Ovary (tissue), 9 donors: Measurements from ENCODE around the gene ASIC2. TPM values are rescaled to one million over a fixed set of nuclear protein-coding genes. Genes with fewer than 3 reads are reported as not detected.

ENCODE experiments used
- DNase-seq, 5 donors: peaks; one replicate each; pipeline ENCODE4 v3.0.0-alpha.2; 2019 to 2020
- H3K27ac ChIP-seq, 2 donors: fragments of 200-600 bp; one replicate each; pipeline versions ENCODE4 v1.5.1 to v1.8.0; 2019 to 2022
- H3K27me3 ChIP-seq: fragments of 200-600 bp; one replicate; pipeline ENCODE4 v1.8.0; 2022
- H3K36me3 ChIP-seq: fragments of 200-600 bp; sonication (generic); one replicate; pipeline ENCODE4 v1.5.1; 2019
- H3K4me1 ChIP-seq: one replicate; pipeline ENCODE4 v1.8.1; 2013; ENCODE audit warnings: mild to moderate bottlenecking, moderate library complexity; ENCODE audit not compliant: insufficient read depth
- H3K4me3 ChIP-seq: fragments of 200-600 bp; sonication (generic); one replicate; pipeline ENCODE4 v1.5.1; 2017
- H3K9me3 ChIP-seq, 2 donors: fragments of 200-600 bp in 1 of 2; sonication (generic) in 1 of 2; one replicate each; pipeline versions ENCODE4 v1.5.1 to v1.8.1; 2013 to 2019; ENCODE audit warnings: mild to moderate bottlenecking in 1 of 2, moderate library complexity in 1 of 2
- EP300 ChIP-seq: sonication (generic); formaldehyde crosslinking; IDR thresholded peaks from one replicate; pipeline ENCODE4 v1.6.1; 2017; ENCODE audit warnings: antibody characterized with exemption
- POLR2A ChIP-seq: fragments of 450-650 bp; IDR thresholded peaks from one replicate; pipeline ENCODE4 v1.6.1; 2017; ENCODE audit warnings: antibody characterized with exemption, mild to moderate bottlenecking, moderate library complexity
- WGBS, 3 donors: extraction: QIAGEN DNeasy Blood & Tissue Kit in 1 of 3; methylation state at CpG; one replicate each; pipeline versions ENCODE4 v1.1.5 to v1.1.7; 2013 to 2017; 5-methylcytosine and 5-hydroxymethylcytosine counted together
- intact Hi-C, 4 donors: fragments of 100-400 bp; cut with DNase I; formaldehyde crosslinking; loops; one replicate each; pipeline versions ENCODE4 v1.11.0 to v1.15.1; 2022 to 2023
- polyA plus RNA-seq, 2 donors: library from polyadenylated mRNA; stranded (reverse); fragments of 200-250 nt in 1 of 2; fragments of 350-450 nt in 1 of 2; fragmentation: Illumina TruSeq in 1 of 2; extraction: RNeasy Lipid Tissue Mini Kit (QIAGEN cat#74804) in 1 of 2; gene quantifications; one replicate each; pipeline ENCODE4 v1.2.3, GENCODE V29; 2013 to 2014
- total RNA-seq, 7 donors: library from RNA; depleted of rRNA in 2 of 7; stranded (reverse); fragments of >200 nt in 2 of 7; fragmentation: NEBNext Ultra II Directional in 3 of 7; extraction: Animal tissue kit (Norgen Biotek cat#: 25700) in 3 of 7; gene quantifications; one replicate each; pipeline versions ENCODE4 v1.1.0 to v1.2.4, GENCODE V29; 2016 to 2023
- TF ChIP-seq, protein P1 (sequence below), 3 donors: fragments of 450-650 bp in 2 of 3; fragments of 200-600 bp in 1 of 3; IDR thresholded peaks; one replicate each; pipeline versions ENCODE4 v1.5.1 to v1.8.0; 2016 to 2022; ENCODE audit warnings: antibody characterized with exemption in 3 of 3, mild to moderate bottlenecking in 1 of 3
- donor health status: DM: no; HTN: no; CAD: no; lungs with moderate emphysema.
- donor health status: DM: no; HTN: no; CAD: no.
- donor health status: Bipolar disorder and iron deficiency.
- donor health status: DM: yes; HTN: yes; CAD: no.
- donor health status: DM: no; HTN: no; CAD: no.
- donor health status: DM: yes; HTN: yes; CAD: no.

ASIC2 gene
- total and polyA plus RNA-seq, 9 donors, result 0.04 to 1.3 (median 0.24) TPM; not detected in 2

- Histone ChIP-seq H3K36me3 (no peaks in the 10 kb centered on the region), H3K27me3 (no peaks in the 10 kb centered on the region), H3K4me1 (no peaks in the 10 kb centered on the region), H3K9me3 (no peaks in the 10 kb centered on the region), H3K27ac (no peak overlapping the region), H3K4me3 (no peak overlapping the region)
- 65 to 76% (median 70%) methylated on average over 9 of the region's 9 CpGs for WGBS, 3 donors
- TF ChIP-seq, protein P1, sequence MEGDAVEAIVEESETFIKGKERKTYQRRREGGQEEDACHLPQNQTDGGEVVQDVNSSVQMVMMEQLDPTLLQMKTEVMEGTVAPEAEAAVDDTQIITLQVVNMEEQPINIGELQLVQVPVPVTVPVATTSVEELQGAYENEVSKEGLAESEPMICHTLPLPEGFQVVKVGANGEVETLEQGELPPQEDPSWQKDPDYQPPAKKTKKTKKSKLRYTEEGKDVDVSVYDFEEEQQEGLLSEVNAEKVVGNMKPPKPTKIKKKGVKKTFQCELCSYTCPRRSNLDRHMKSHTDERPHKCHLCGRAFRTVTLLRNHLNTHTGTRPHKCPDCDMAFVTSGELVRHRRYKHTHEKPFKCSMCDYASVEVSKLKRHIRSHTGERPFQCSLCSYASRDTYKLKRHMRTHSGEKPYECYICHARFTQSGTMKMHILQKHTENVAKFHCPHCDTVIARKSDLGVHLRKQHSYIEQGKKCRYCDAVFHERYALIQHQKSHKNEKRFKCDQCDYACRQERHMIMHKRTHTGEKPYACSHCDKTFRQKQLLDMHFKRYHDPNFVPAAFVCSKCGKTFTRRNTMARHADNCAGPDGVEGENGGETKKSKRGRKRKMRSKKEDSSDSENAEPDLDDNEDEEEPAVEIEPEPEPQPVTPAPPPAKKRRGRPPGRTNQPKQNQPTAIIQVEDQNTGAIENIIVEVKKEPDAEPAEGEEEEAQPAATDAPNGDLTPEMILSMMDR (IDR thresholded peaks at IDR 0.05), result no peak
- no peak for TF ChIP-seq POLR2A
- TF ChIP-seq EP300, result no peak
- intact Hi-C loops, result no loop called here
- no peak for DNase-seq
Measured at GRCh38 chr17:33192951-33193911, 99.9 kb downstream of the ASIC2 start.

- no peak for TF ChIP-seq POLR2A
- TF ChIP-seq, protein P1 (IDR thresholded peaks at IDR 0.05), result no peak
- no peak for TF ChIP-seq EP300
- Histone ChIP-seq H3K4me1 (no peaks in the 10 kb centered on the region), H3K9me3 (no peaks in the 10 kb centered on the region), H3K4me3 (no peak overlapping the region), H3K27me3 (no peaks in the 10 kb centered on the region), H3K27ac (no peak overlapping the region), H3K36me3 (no peaks in the 10 kb centered on the region)
- 65 to 78% (median 70%) methylated on average over 4 of the region's 4 CpGs for WGBS, 3 donors
- no peak for DNase-seq
- intact Hi-C loops, result no loop called here
Measured at GRCh38 chr17:33183487-33184026, 109.5 kb downstream of the ASIC2 start.

DNA sequence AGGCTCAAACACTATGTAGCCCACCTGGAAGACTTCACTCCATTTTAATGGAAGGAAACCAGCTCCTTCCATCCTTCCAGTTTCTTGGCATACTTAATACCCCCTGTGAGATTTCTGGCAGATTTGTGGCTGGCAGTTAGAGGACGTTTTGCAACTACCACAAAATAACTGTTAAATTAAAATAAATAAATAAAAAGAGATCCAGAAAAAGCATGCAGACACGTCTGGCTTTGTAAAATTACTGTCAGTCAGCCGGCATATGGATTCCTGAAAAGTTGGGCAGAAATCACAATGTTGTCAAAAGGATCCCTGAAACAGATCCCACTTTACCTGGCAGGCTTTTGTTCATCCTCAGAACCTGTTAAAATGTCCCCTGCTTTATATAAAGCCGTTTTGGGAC lies 113.9 kb downstream of the ASIC2 start:
- Histone ChIP-seq H3K4me1 (no peaks in the 10 kb centered on the region), H3K36me3 (no peaks in the 10 kb centered on the region), H3K9me3 (no peaks in the 10 kb centered on the region), H3K4me3 (no peak overlapping the region), H3K27ac (no peak overlapping the region), H3K27me3 (no peaks in the 10 kb centered on the region)
- intact Hi-C loops, result no loop called here
- TF ChIP-seq EP300 (no peak), POLR2A (no peak)
- TF ChIP-seq, protein P1 (IDR thresholded peaks at IDR 0.05), result no peak
- DNase-seq, result no peak
- 47 to 57% (median 47%) methylated on average over 4 of the region's 4 CpGs for WGBS, 3 donors

DNA sequence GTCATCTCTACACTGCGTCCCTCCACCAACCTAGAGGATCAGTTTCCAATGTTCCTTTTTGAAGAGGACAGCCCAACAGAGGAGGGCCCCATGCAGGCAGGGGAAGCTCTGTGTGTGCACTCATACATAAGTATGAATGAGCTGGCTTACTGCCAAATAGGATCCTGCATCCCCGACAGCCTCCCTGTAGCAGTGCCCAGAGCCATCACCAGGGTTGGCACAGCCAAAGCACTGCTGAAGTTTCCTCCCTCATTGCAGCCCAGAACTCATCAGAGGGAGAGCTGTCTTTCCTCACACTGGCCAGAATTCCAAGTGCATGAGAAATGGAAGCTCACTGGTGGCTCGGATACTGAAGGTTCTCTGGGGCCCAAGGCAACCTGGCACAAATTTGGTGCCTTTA lies 114.4 kb downstream of the ASIC2 start:
- Histone ChIP-seq H3K4me1 (no peaks in the 10 kb centered on the region), H3K9me3 (no peaks in the 10 kb centered on the region), H3K27me3 (no peaks in the 10 kb centered on the region), H3K4me3 (no peak overlapping the region), H3K27ac (no peak overlapping the region), H3K36me3 (no peaks in the 10 kb centered on the region)
- no peak for DNase-seq
- TF ChIP-seq EP300 (no peak), POLR2A (no peak)
- TF ChIP-seq, protein P1 (IDR thresholded peaks at IDR 0.05), result no peak
- intact Hi-C loops, result no loop called here
- WGBS, 3 donors, result 57 to 63% (median 59%) methylated on average over 3 of the region's 3 CpGs
